ENCODE measurements around the gene ATG2A. TPM values are rescaled to one million over a fixed set of nuclear protein-coding genes. Genes with fewer than 3 reads are reported as not detected.

Gene ATG2A
- total and polyA plus RNA-seq, 9 of the 15 experiments (the other 6 are each of a cell fraction or from before 2014, with no cell fraction given): 0.25 to 45.9 (median 5.2) TPM

GRCh38 chr11:64923944-64924909, 7.2 kb upstream of the ATG2A start, which contains the start of gene PPP2R5B (continued):
- no peak for TF ChIP-seq CUX1 (CRISPR knock-in tag; IDR thresholded peaks at IDR 0.05)
- no peak for TF ChIP-seq ZMIZ1 (IDR thresholded peaks at IDR 0.05; ENCODE audit: low read depth in 2 of 2, low read length in 2 of 2)
- TF ChIP-seq DNMT1 (IDR thresholded peaks at IDR 0.05): no peak
- TF ChIP-seq TFAP4 (CRISPR knock-in tag; IDR thresholded peaks at IDR 0.05; ENCODE audit: borderline replicate concordance): peak; percentile 99
- peak in 1 of 2 experiments; percentile 10; a peak in 1 of 4 replicates for TF ChIP-seq TBL1XR1 (IDR thresholded peaks at IDR 0.05; ENCODE audit: low read length in 2 of 2)
- TF ChIP-seq ZNF175 (CRISPR knock-in tag; IDR thresholded peaks at IDR 0.05; ENCODE audit: low read depth): no peak; the same call in 1 of the 2 replicates
- TF ChIP-seq HIVEP1 (CRISPR knock-in tag; IDR thresholded peaks at IDR 0.05): peak; percentile 45; the same call in 1 of the 2 replicates
- no peak for TF ChIP-seq SLC30A9 (CRISPR knock-in tag; IDR thresholded peaks at IDR 0.05)
- TF ChIP-seq ESRRA (IDR thresholded peaks at IDR 0.05; ENCODE audit: borderline replicate concordance, low read depth): peak; percentile 27
- peak; percentile 90; the same call in 1 of the 2 replicates for TF ChIP-seq OTX1 (CRISPR knock-in tag; IDR thresholded peaks at IDR 0.05)
- no peak for TF ChIP-seq TAF1 (IDR thresholded peaks at IDR 0.05; ENCODE audit: control insufficient read depth, extremely low read depth, insufficient read depth, low read length, severe bottlenecking)
- TF ChIP-seq ZNF589 (CRISPR knock-in tag; IDR thresholded peaks at IDR 0.05; ENCODE audit: low read depth): no peak
- TF ChIP-seq ZNF717 (CRISPR knock-in tag; IDR thresholded peaks at IDR 0.05): no peak
- TF ChIP-seq HNRNPUL1 (IDR thresholded peaks at IDR 0.05; ENCODE audit: low read length): no peak
- TF ChIP-seq NFE2 (IDR thresholded peaks at IDR 0.05; ENCODE audit: low read depth): peak; percentile 79
- TF ChIP-seq NCOA6 (IDR thresholded peaks at IDR 0.05): no peak
- peak; percentile 47; the same call in 1 of the 2 replicates for TF ChIP-seq ELF2 (CRISPR knock-in tag; IDR thresholded peaks at IDR 0.05)
- TF ChIP-seq ZNF551 (CRISPR knock-in tag; IDR thresholded peaks at IDR 0.05): no peak

Measured in K562 (cell line).